ENCODE measurements around the gene DGKB. TPM values are rescaled to one million over a fixed set of nuclear protein-coding genes. Genes with fewer than 3 reads are reported as not detected.

Gene DGKB
- total and polyA plus RNA-seq, 2 of the 8 experiments (the other 6 are each of a cell fraction or from before 2014, with no cell fraction given) = 1.9 to 2.6 TPM

GRCh38 chr7:14446219-14446618 lies 456.3 kb downstream of the DGKB start:
- Histone ChIP-seq H3K27me3 (replicated peaks in 1 of 4; ENCODE audit: control insufficient read depth in 3 of 4, extremely low read depth in 1 of 4, insufficient read depth in 3 of 4, low read length in 3 of 4) (no peaks in the 10 kb centered on the region), H3K9me3 (ENCODE audit: insufficient read depth in 2 of 2, low read depth in 1 of 2, low read length in 1 of 2) (no peaks in the 10 kb centered on the region), H3K18ac (ENCODE audit: extremely low read depth, low read length) (no peak overlapping the region), H3K56ac (replicated peaks; ENCODE audit: insufficient read length, low read depth, low read length) (no peak overlapping the region), H2BK120ac (replicated peaks; ENCODE audit: low read depth, low read length) (no peak overlapping the region), H3K4ac (replicated peaks; ENCODE audit: insufficient read length, low read depth, low read length) (no peak overlapping the region), H3K4me3 (ENCODE audit: extremely low read depth in 1 of 4, insufficient read depth in 2 of 4, low read depth in 3 of 4, low read length in 4 of 4) (no peak overlapping the region), H2AK5ac (ENCODE audit: low read depth, low read length) (no peak overlapping the region), H3K36me3 (ENCODE audit: control insufficient read depth in 2 of 4, insufficient read depth in 4 of 4, low read length in 3 of 4) (no peaks in the 10 kb centered on the region), H3K4me2 (ENCODE audit: insufficient read depth in 1 of 2, low read depth in 2 of 2, low read length in 2 of 2) (no peak overlapping the region), H4K8ac (ENCODE audit: extremely low read depth, insufficient read depth, low read length) (no peak overlapping the region), H2AFZ (ENCODE audit: low read length) (no peak overlapping the region), H2BK5ac (ENCODE audit: low read depth, low read length) (no peak overlapping the region), H2BK15ac (ENCODE audit: low read length) (no peak overlapping the region), H4K91ac (replicated peaks; ENCODE audit: insufficient read length, low read length) (no peak overlapping the region), H3K27ac (ENCODE audit: low read depth, low read length) (no peak overlapping the region), H3K14ac (ENCODE audit: insufficient read length) (no peak overlapping the region), H3K9ac (replicated peaks in 1 of 4; ENCODE audit: extremely low read depth in 1 of 4, low read depth in 3 of 4, low read length in 3 of 4) (no peak overlapping the region), H3K4me1 (replicated peaks in 1 of 4; ENCODE audit: control insufficient read depth in 3 of 4, insufficient read depth in 4 of 4, low read length in 3 of 4) (no peaks in the 10 kb centered on the region), H4K20me1 (replicated peaks in 1 of 2; ENCODE audit: control insufficient read depth in 1 of 2, insufficient read depth in 2 of 2, low read length in 2 of 2) (no peaks in the 10 kb centered on the region), H3K23me2 (ENCODE audit: low read depth, low read length) (no peaks in the 10 kb centered on the region), H3K23ac (ENCODE audit: insufficient read length) (no peak overlapping the region), H3K79me2 (ENCODE audit: control insufficient read depth in 1 of 2, insufficient read depth in 2 of 2, low read length in 2 of 2) (no peaks in the 10 kb centered on the region), H2BK12ac (ENCODE audit: low read depth, low read length) (no peak overlapping the region), H3K79me1 (ENCODE audit: low read depth, low read length) (no peaks in the 10 kb centered on the region), H4K5ac (ENCODE audit: insufficient read length, low read depth, low read length) (no peak overlapping the region), H2BK20ac (ENCODE audit: low read length) (no peak overlapping the region)
- WGBS, 2 experiments (ENCODE audit: extremely low coverage in 1 of 2, insufficient coverage in 1 of 2, insufficient read length in 1 of 2, insufficient replicate concordance in 2 of 2, low coverage in 1 of 2, low lambda C conversion rate in 2 of 2, missing lambda C conversion rate in 1 of 2) = 90% methylated on average over 1 of the region's 1 CpG; no CpG with 5 or more reads in 1 of the 2 experiments
- TF ChIP-seq GTF2F1 (IDR thresholded peaks at IDR 0.05; ENCODE audit: borderline replicate concordance, low read depth, low read length) (no peak), RFX5 (IDR thresholded peaks at IDR 0.05; ENCODE audit: borderline replicate concordance, low read depth, low read length) (no peak), KDM5A (IDR thresholded peaks at IDR 0.05; ENCODE audit: low read length) (no peak), ZNF274 (IDR thresholded peaks at IDR 0.05; ENCODE audit: borderline replicate concordance, extremely low read depth, low read length) (no peak), E2F6 (IDR thresholded peaks at IDR 0.05) (no peak), SIRT6 (IDR thresholded peaks at IDR 0.05; ENCODE audit: low read length) (no peak), SAP30 (IDR thresholded peaks at IDR 0.05; ENCODE audit: insufficient read depth, insufficient replicate concordance, low read length) (no peak), POLR2A (IDR thresholded peaks at IDR 0.05; ENCODE audit: control extremely low read depth in 1 of 2, low read depth in 2 of 2, low read length in 2 of 2) (no peak), EZH2 (IDR thresholded peaks at IDR 0.05; ENCODE audit: low read depth, low read length, severe bottlenecking) (no peak), CEBPB (IDR thresholded peaks at IDR 0.05; ENCODE audit: low read depth, low read length) (no peak), BCL11A (IDR thresholded peaks at IDR 0.05; ENCODE audit: low read depth in 2 of 2, low read length in 2 of 2) (no peak), BRCA1 (IDR thresholded peaks at IDR 0.05; ENCODE audit: low read depth, low read length) (no peak)
- CTCF ChIA-PET (ENCODE audit: partially characterized antibody) = no interaction called here
- DNase-seq (ENCODE audit: low read depth in 1 of 2, low spot score in 2 of 2) (no peak), FAIRE-seq (no peak)
- POLR2A ChIA-PET (ENCODE audit: partially characterized antibody) = no interaction called here

All from H1 (cell line).